BE2C (cell line): Measurements from ENCODE around the gene TMCC3.

Experiments used
- DNase-seq: peaks from one replicate; pipeline ENCODE4 v3.0.0-alpha.2; 2020
- H3K27me3 ChIP-seq: fragments of 250-450 bp; sonication (Bioruptor Pico); 2 replicates; pipeline ENCODE4 v1.5.1; 2020; ENCODE audit warnings: mild to moderate bottlenecking
- H3K36me3 ChIP-seq: fragments of 250-450 bp; sonication (Bioruptor Pico); 2 replicates; pipeline ENCODE4 v1.5.1; 2020; ENCODE audit warnings: mild to moderate bottlenecking
- H3K4me1 ChIP-seq: fragments of 250-450 bp; sonication (Bioruptor Pico); 2 replicates; pipeline ENCODE4 v1.5.1; 2020
- H3K4me3 ChIP-seq: 2 replicates; pipeline ENCODE4 v1.5.1; 2011; ENCODE audit warnings: low read depth, low read length
- H3K9me3 ChIP-seq: fragments of 250-450 bp; sonication (Bioruptor Pico); 2 replicates; pipeline ENCODE4 v1.5.1; 2020
- TF ChIP-seq, protein P1 (sequence below): IDR thresholded peaks from 2 replicates; pipeline ENCODE4 v1.5.1; 2012; ENCODE audit warnings: mild to moderate bottlenecking, low read depth, low read length

Gene TMCC3

DNA sequence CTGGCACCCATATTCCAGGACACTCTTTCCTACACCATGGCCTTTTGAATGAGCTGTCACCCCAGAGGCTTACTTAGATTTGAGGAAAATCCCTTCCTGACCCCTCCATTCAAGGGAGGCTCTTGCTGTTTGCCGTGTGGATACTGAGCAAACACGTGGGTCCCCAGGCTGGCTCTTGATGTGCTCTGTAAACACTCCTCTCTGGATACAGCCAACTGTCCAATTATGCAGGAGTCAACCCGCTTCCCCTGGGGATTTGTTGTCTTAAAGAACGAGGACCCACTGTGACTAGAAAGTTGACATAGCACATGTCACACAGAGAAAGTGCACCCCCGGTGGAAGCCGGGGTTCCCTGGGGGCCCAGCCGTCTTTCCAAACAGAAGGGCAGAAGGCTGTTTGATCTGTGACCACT is 114.8 kb downstream of the TMCC3 start:
- Histone ChIP-seq H3K27me3 (no peaks in the 10 kb centered on the region; the same call in 1 of the 2 replicates), H3K4me1 (no peaks in the 10 kb centered on the region), H3K9me3 (no peaks in the 10 kb centered on the region), H3K36me3 (no peaks in the 10 kb centered on the region), H3K4me3 (no peak overlapping the region)
- TF ChIP-seq, protein P1, sequence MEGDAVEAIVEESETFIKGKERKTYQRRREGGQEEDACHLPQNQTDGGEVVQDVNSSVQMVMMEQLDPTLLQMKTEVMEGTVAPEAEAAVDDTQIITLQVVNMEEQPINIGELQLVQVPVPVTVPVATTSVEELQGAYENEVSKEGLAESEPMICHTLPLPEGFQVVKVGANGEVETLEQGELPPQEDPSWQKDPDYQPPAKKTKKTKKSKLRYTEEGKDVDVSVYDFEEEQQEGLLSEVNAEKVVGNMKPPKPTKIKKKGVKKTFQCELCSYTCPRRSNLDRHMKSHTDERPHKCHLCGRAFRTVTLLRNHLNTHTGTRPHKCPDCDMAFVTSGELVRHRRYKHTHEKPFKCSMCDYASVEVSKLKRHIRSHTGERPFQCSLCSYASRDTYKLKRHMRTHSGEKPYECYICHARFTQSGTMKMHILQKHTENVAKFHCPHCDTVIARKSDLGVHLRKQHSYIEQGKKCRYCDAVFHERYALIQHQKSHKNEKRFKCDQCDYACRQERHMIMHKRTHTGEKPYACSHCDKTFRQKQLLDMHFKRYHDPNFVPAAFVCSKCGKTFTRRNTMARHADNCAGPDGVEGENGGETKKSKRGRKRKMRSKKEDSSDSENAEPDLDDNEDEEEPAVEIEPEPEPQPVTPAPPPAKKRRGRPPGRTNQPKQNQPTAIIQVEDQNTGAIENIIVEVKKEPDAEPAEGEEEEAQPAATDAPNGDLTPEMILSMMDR, result no peak
- no peak for DNase-seq

DNA sequence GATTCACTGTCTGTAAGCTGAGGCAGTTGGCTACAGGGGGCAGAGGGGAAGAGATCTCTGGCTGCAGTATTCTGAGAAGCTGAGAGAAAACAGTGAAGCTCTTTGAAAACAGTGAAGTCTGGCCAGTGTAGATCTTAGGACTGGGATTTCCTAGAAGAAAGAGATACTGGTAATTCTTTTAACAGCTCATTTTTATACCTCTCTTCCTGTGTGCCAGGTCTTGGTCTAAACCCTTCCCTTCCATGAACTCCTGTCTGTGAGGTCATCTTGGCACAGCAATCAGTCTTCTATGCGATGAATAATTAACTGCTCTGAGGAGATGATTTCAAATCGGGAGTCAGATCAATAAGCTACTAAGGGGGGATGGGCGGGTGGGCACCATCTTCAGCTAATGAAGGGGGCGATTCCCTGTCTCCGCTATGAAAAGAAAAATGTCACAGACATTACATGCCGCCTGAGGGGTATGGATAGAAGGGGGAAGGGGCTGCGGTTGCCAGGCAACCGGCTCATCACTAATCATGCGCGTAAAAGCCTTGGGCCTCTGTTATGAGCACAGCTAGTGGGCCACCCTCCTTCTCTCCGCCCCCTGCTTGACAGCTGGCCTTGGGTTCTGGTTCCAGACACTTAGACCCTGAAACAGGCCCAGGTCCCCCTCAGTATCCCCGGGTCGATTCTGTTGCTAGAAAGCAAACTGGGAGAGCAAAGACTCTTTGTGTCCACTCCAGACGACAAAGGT is 115.4 kb downstream of the TMCC3 start:
- no peaks in the 10 kb centered on the region for H3K4me1 ChIP-seq
- no peaks in the 10 kb centered on the region for H3K9me3 ChIP-seq
- DNase-seq, result no peak
- no peak overlapping the region for H3K4me3 ChIP-seq
- no peaks in the 10 kb centered on the region for H3K36me3 ChIP-seq
- H3K27me3 ChIP-seq, result no peaks in the 10 kb centered on the region; the same call in 1 of the 2 replicates
- TF ChIP-seq, protein P1, result no peak

DNA sequence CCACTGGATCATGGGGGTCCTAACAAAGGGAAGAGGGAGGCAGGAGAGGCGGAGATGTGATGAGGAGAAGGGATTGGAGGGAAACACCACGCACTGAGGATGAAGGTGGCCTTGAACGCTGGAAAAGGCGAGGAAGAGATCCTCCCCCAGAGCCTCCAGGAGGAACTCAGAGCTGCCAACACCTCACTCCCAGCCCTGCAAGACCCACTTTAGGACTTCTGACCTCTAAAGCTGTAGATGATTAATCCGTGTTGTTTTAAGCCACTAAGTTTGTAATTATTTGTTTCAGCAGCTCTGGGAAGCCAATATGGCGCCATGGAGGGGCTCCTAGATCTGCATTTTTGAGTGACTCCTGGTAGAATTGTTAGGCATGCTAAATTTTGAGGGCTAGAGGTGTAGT is 116.1 kb downstream of the TMCC3 start:
- TF ChIP-seq, protein P1, result no peak
- no peaks in the 10 kb centered on the region; the same call in 1 of the 2 replicates for H3K27me3 ChIP-seq
- H3K4me3 ChIP-seq, result no peak overlapping the region
- H3K4me1 ChIP-seq, result no peaks in the 10 kb centered on the region
- H3K9me3 ChIP-seq, result no peaks in the 10 kb centered on the region
- H3K36me3 ChIP-seq, result no peaks in the 10 kb centered on the region
- no peak for DNase-seq

DNA sequence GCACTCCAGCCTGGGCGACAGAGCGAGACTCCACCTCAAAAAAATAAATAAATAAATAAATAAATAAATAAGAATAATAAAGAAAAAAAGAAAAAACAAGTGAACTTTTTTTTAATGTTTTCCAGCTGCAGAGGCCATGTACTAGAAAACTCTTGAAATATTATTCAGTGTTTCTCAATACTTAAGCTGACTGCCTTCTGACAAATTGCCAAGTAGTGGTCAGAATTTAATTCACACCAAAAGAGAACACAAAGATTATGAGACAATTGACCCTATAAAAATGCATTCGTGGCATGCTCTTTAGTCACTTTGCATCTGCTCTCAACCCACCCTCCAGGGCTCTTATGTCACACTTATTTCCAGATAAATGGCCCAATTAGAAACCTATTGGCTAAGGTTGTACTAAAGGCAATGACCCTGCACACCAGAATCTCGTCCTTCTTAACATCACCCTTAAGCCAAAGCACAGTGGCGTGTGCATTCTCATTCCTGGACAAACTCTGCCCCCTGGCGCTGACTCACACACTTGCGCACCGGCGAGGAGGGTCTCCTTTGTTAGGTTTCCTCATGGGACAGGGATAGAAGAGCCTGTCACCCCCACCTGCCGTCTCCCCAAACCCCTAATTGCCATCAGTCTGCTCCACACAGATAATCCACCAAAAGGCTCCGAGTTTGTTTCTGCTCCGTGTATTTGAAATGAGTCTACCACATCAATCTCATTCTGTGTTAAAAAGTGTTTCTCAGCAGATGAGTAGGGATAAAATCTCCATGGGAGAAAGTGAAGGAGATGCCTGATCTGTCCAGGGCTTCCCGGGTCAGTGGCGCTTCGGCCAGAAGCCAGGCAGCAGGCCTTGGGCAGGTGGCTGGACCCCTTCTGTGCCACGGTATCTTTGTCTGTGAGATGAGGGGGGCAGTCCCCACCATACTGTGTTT is 117.6 kb downstream of the TMCC3 start:
- Histone ChIP-seq H3K4me1 (no peaks in the 10 kb centered on the region), H3K4me3 (no peak overlapping the region), H3K9me3 (no peaks in the 10 kb centered on the region), H3K27me3 (no peaks in the 10 kb centered on the region; the same call in 1 of the 2 replicates), H3K36me3 (no peaks in the 10 kb centered on the region)
- DNase-seq, result peak; percentile 75
- TF ChIP-seq, protein P1, result peak; percentile 86

DNA sequence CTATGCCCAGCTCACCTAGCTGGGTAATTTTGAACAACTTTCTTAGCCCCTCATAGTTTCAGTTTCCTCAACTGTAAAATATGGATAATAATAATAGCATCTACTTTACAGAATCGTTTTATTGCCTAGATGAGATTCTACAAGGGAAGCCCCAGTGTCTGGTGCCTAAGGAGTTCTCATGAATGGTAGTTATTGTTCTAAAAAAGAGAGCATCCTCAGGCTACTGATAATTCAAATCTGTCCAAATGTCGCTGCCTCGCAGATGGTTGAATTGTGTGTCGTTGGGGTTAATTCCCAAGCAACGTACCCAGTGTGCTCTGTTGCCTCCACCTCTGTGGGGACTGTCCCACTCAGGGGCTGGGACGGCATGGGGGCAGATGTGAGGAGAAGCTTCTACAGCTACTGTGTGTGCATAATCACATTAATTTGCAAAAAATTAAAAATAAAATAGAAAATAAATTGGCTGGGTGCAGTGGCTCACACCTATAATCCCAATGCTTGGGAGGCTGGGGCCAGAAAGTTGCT is 119.1 kb downstream of the TMCC3 start:
- Histone ChIP-seq H3K9me3 (no peaks in the 10 kb centered on the region), H3K36me3 (no peaks in the 10 kb centered on the region), H3K4me3 (no peak overlapping the region), H3K27me3 (no peaks in the 10 kb centered on the region; the same call in 1 of the 2 replicates), H3K4me1 (no peaks in the 10 kb centered on the region)
- no peak for DNase-seq
- TF ChIP-seq, protein P1, result no peak
